ENCODE results near the gene ELK3. TPM values are rescaled to one million over a fixed set of nuclear protein-coding genes. Genes with fewer than 3 reads are reported as not detected.

The ELK3 gene
- total RNA-seq, 1 experiment from 2014 or later: 9.4 TPM

DNA sequence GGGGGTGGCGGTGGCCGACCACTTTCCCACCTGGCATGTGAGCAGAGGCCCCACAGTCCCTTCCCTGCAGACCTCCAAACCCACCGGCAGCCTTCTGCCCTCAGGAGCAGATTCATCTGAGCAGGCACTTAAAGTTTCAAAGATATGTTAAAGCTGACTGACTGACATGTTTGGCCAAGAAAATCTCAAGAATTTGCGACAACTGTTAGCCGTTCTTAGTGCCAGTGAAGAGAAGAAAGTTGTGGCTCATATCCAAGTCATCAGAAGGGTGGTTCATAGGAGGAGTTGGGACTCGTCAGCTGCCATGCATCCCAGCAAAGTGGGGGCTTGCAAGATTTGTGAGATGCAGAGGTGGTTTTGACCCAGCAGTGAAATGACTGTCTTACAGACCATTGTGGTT lies 27.2 kb downstream of the ELK3 start:
- no peaks in the 10 kb centered on the region for H3K27me3 ChIP-seq (ENCODE audit: insufficient read depth, low read length)
- H3K9ac ChIP-seq (ENCODE audit: extremely low read depth, insufficient read length, low read length): no peak overlapping the region
- no peak overlapping the region for H4K91ac ChIP-seq (ENCODE audit: insufficient read length, low read depth, low read length)
- H2BK20ac ChIP-seq (ENCODE audit: low read depth, low read length, poor library complexity, severe bottlenecking): no peak overlapping the region
- no peak overlapping the region for H3K18ac ChIP-seq (ENCODE audit: insufficient read length, low read depth, low read length)
- H2BK120ac ChIP-seq (ENCODE audit: low read depth, low read length, poor library complexity, severe bottlenecking): no peak overlapping the region
- Mint-ChIP-seq H3K4me3 (no peak overlapping the region), H3K4me1 (peaks cover 27 to 33% of the 10 kb centered on the region in 2 experiments), H3K27ac (no peak overlapping the region), H3K9me3 (no peaks in the 10 kb centered on the region), H3K36me3 (ENCODE audit: insufficient read depth in 1 of 3, low read depth in 3 of 3) (peaks cover 0 to 2% (median 0%) of the 10 kb centered on the region in 3 experiments; a peak in 2 of 7 replicates), H3K27me3 (ENCODE audit: low read depth) (no peaks in the 10 kb centered on the region)
- WGBS (ENCODE audit: extremely low coverage, insufficient read length, low lambda C conversion rate): no CpG with 5 or more reads among the region's 6 CpGs
- H4K20me1 ChIP-seq (ENCODE audit: control insufficient read depth, insufficient read depth, insufficient read length): no peaks in the 10 kb centered on the region
- no peaks in the 10 kb centered on the region for H3K79me1 ChIP-seq (ENCODE audit: insufficient read depth, low read depth, low read length, poor library complexity, severe bottlenecking)
- H3K23me2 ChIP-seq (ENCODE audit: insufficient read length, low read depth, low read length, poor library complexity, severe bottlenecking): no peaks in the 10 kb centered on the region
- TF ChIP-seq, protein P1, sequence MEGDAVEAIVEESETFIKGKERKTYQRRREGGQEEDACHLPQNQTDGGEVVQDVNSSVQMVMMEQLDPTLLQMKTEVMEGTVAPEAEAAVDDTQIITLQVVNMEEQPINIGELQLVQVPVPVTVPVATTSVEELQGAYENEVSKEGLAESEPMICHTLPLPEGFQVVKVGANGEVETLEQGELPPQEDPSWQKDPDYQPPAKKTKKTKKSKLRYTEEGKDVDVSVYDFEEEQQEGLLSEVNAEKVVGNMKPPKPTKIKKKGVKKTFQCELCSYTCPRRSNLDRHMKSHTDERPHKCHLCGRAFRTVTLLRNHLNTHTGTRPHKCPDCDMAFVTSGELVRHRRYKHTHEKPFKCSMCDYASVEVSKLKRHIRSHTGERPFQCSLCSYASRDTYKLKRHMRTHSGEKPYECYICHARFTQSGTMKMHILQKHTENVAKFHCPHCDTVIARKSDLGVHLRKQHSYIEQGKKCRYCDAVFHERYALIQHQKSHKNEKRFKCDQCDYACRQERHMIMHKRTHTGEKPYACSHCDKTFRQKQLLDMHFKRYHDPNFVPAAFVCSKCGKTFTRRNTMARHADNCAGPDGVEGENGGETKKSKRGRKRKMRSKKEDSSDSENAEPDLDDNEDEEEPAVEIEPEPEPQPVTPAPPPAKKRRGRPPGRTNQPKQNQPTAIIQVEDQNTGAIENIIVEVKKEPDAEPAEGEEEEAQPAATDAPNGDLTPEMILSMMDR (conservative IDR thresholded peaks at IDR 0.05): no peak
- no peak overlapping the region for H2BK5ac ChIP-seq (ENCODE audit: insufficient read length, low read length)
- no peak overlapping the region for H3K4me2 ChIP-seq (ENCODE audit: insufficient read depth, insufficient read length, low read length)
- no peak overlapping the region for H3K56ac ChIP-seq (ENCODE audit: insufficient read length, low read depth, low read length)
- H3K27ac ChIP-seq (ENCODE audit: insufficient read length, low read depth, low read length): no peak overlapping the region
- H3K4me1 ChIP-seq (ENCODE audit: insufficient read depth, low read length): no peaks in the 10 kb centered on the region
- no peak overlapping the region for H3K14ac ChIP-seq (ENCODE audit: insufficient read depth, low read length)
- no peaks in the 10 kb centered on the region for H3K9me3 ChIP-seq (ENCODE audit: control insufficient read depth, low read depth, low read length)
- H3K23ac ChIP-seq (ENCODE audit: insufficient read length, low read depth, low read length): no peak overlapping the region
- no peak for DNase-seq
- no peak overlapping the region for H2AFZ ChIP-seq (ENCODE audit: low read length)
- no peak overlapping the region for H4K8ac ChIP-seq (replicated peaks; ENCODE audit: insufficient read length, low read depth, low read length)
- no peak overlapping the region for H3K4ac ChIP-seq (ENCODE audit: low read depth, low read length)
- H2BK15ac ChIP-seq (ENCODE audit: low read depth, low read length): no peak overlapping the region
- H3K79me2 ChIP-seq (ENCODE audit: insufficient read depth, low read length): no peaks in the 10 kb centered on the region
- no peak overlapping the region for H3T11ph ChIP-seq (ENCODE audit: low read length)
- no peak overlapping the region for H4K5ac ChIP-seq (ENCODE audit: insufficient read length, low read depth, low read length)
- H2AK5ac ChIP-seq (ENCODE audit: insufficient read length, low read length): no peak overlapping the region
- no peak overlapping the region for H2BK12ac ChIP-seq (ENCODE audit: insufficient read length, low read depth, low read length)

Data from H9 (cell line).